ENCODE data around the gene IL22RA1. TPM values are rescaled to one million over a fixed set of nuclear protein-coding genes. Genes with fewer than 3 reads are reported as not detected.

The IL22RA1 gene
- total RNA-seq, 8 experiments from 2014 or later, result 0.05 to 0.52 (median 0.13) TPM; not detected in 1

GRCh38 chr1:24126018-24126671, 16.8 kb downstream of the IL22RA1 start:
- 36 to 88% (median 44%) methylated on average over 1 to 5 of the region's 6 CpGs; no CpG with 5 or more reads in 3 of the 10 experiments for WGBS, 10 experiments
- in situ Hi-C loops (cut with MboI; ENCODE audit: low pct_unique_long_range_greater_than_20kb in 2 of 9, low sequenced_read_pairs in 9 of 9, unreplicated experiment in 9 of 9), result no loop called here
- no peak overlapping the region for H3K27ac ChIP-seq
- H3K4me1 ChIP-seq (replicated peaks in 1 of 2), result no peaks in the 10 kb centered on the region
- peak in 5 of 8 experiments; percentile 25 to 67 (median 33) for ATAC-seq (replicated peaks in 6 of 8)
- H3K4me3 ChIP-seq, result no peak overlapping the region

GRCh38 chr1:24125456-24125855, 17.5 kb downstream of the IL22RA1 start:
- H3K4me1 ChIP-seq (replicated peaks in 1 of 2), result no peaks in the 10 kb centered on the region
- H3K4me3 ChIP-seq, result no peak overlapping the region
- in situ Hi-C loops (cut with MboI; ENCODE audit: low pct_unique_long_range_greater_than_20kb in 2 of 9, low sequenced_read_pairs in 9 of 9, unreplicated experiment in 9 of 9), result no loop called here
- H3K27ac ChIP-seq, result no peak overlapping the region
- no peak for ATAC-seq (replicated peaks in 6 of 8)
- WGBS, 10 experiments, result 0 to 100% (median 66%) methylated on average over 1 to 4 of the region's 4 CpGs; no CpG with 5 or more reads in 3 of the 10 experiments

- in situ Hi-C loops (cut with MboI; ENCODE audit: low pct_unique_long_range_greater_than_20kb in 2 of 9, low sequenced_read_pairs in 9 of 9, unreplicated experiment in 9 of 9), result no loop called here
- 57 to 83% (median 69%) methylated on average over 1 of the region's 2 CpGs; no CpG with 5 or more reads in 4 of the 10 experiments for WGBS, 10 experiments
- Histone ChIP-seq H3K4me3 (no peak overlapping the region), H3K27ac (no peak overlapping the region), H3K4me1 (replicated peaks in 1 of 2) (no peaks in the 10 kb centered on the region)
- no peak for ATAC-seq (replicated peaks in 6 of 8)
Observed at GRCh38 chr1:24124980-24125379, 18.0 kb downstream of the IL22RA1 start.

- Histone ChIP-seq H3K27ac (no peak overlapping the region), H3K4me1 (replicated peaks in 1 of 2) (no peaks in the 10 kb centered on the region), H3K4me3 (no peak overlapping the region)
- WGBS, 10 experiments, result 0 to 61% (median 49%) methylated on average over 1 to 5 of the region's 6 CpGs; no CpG with 5 or more reads in 4 of the 10 experiments
- in situ Hi-C loops (cut with MboI; ENCODE audit: low pct_unique_long_range_greater_than_20kb in 2 of 9, low sequenced_read_pairs in 9 of 9, unreplicated experiment in 9 of 9), result no loop called here
- ATAC-seq (replicated peaks in 6 of 8), result peak in 1 of 8 experiments; percentile 3
Observed at GRCh38 chr1:24123611-24124010, 19.3 kb downstream of the IL22RA1 start.

- no peak overlapping the region for H3K4me3 ChIP-seq
- WGBS, 10 experiments, result 87 to 96% (median 90%) methylated on average over 2 to 7 of the region's 7 CpGs; no CpG with 5 or more reads in 6 of the 10 experiments
- H3K4me1 ChIP-seq (replicated peaks in 1 of 2), result no peaks in the 10 kb centered on the region
- no peak overlapping the region for H3K27ac ChIP-seq
- no peak for ATAC-seq (replicated peaks in 6 of 8)
- in situ Hi-C loops (cut with MboI; ENCODE audit: low pct_unique_long_range_greater_than_20kb in 2 of 9, low sequenced_read_pairs in 9 of 9, unreplicated experiment in 9 of 9), result no loop called here
Observed at GRCh38 chr1:24122776-24123175, 20.2 kb downstream of the IL22RA1 start.

- WGBS, 10 experiments, result 51 to 90% (median 79%) methylated on average over 1 to 5 of the region's 14 CpGs; no CpG with 5 or more reads in 6 of the 10 experiments
- H3K4me3 ChIP-seq, result no peak overlapping the region
- ATAC-seq (replicated peaks in 6 of 8), result no peak
- in situ Hi-C loops (cut with MboI; ENCODE audit: low pct_unique_long_range_greater_than_20kb in 2 of 9, low sequenced_read_pairs in 9 of 9, unreplicated experiment in 9 of 9), result no loop called here
- no peaks in the 10 kb centered on the region for H3K4me1 ChIP-seq (replicated peaks in 1 of 2)
- no peak overlapping the region for H3K27ac ChIP-seq
Observed at GRCh38 chr1:24121406-24121805, 21.5 kb downstream of the IL22RA1 start.

- peak in 1 of 8 experiments; percentile 9 for ATAC-seq (replicated peaks in 6 of 8)
- in situ Hi-C loops (cut with MboI; ENCODE audit: low pct_unique_long_range_greater_than_20kb in 2 of 9, low sequenced_read_pairs in 9 of 9, unreplicated experiment in 9 of 9), result no loop called here
- WGBS, 10 experiments, result 40 to 100% (median 60%) methylated on average over 1 of the region's 3 CpGs; no CpG with 5 or more reads in 7 of the 10 experiments
- H3K4me3 ChIP-seq, result no peak overlapping the region
- no peak overlapping the region for H3K27ac ChIP-seq
- no peaks in the 10 kb centered on the region for H3K4me1 ChIP-seq (replicated peaks in 1 of 2)
Observed at GRCh38 chr1:24120965-24121364, 22.0 kb downstream of the IL22RA1 start.

- in situ Hi-C loops (cut with MboI; ENCODE audit: low pct_unique_long_range_greater_than_20kb in 2 of 9, low sequenced_read_pairs in 9 of 9, unreplicated experiment in 9 of 9), result no loop called here
- Histone ChIP-seq H3K4me3 (no peak overlapping the region), H3K27ac (no peak overlapping the region), H3K4me1 (replicated peaks in 1 of 2) (no peaks in the 10 kb centered on the region)
- peak in 7 of 8 experiments; percentile 32 to 90 (median 62) for ATAC-seq (replicated peaks in 6 of 8)
- 17 to 100% (median 59%) methylated on average over 1 to 14 of the region's 17 CpGs for WGBS, 10 experiments
Observed at GRCh38 chr1:24119859-24120756, 22.8 kb downstream of the IL22RA1 start.

- ATAC-seq (replicated peaks in 6 of 8), result no peak
- in situ Hi-C loops (cut with MboI; ENCODE audit: low pct_unique_long_range_greater_than_20kb in 2 of 9, low sequenced_read_pairs in 9 of 9, unreplicated experiment in 9 of 9), result no loop called here
- Histone ChIP-seq H3K4me3 (no peak overlapping the region), H3K27ac (no peak overlapping the region), H3K4me1 (replicated peaks in 1 of 2) (no peaks in the 10 kb centered on the region)
- 80 to 85% (median 83%) methylated on average over 1 to 5 of the region's 5 CpGs; no CpG with 5 or more reads in 5 of the 10 experiments for WGBS, 10 experiments
Observed at GRCh38 chr1:24119489-24119858, 23.5 kb downstream of the IL22RA1 start.

GRCh38 chr1:24118410-24119242, 24.3 kb downstream of the IL22RA1 start:
- Histone ChIP-seq H3K4me3 (no peak overlapping the region), H3K4me1 (replicated peaks in 1 of 2) (no peaks in the 10 kb centered on the region), H3K27ac (no peak overlapping the region)
- in situ Hi-C loops (cut with MboI; ENCODE audit: low pct_unique_long_range_greater_than_20kb in 2 of 9, low sequenced_read_pairs in 9 of 9, unreplicated experiment in 9 of 9), result no loop called here
- 46 to 100% (median 87%) methylated on average over 1 to 6 of the region's 8 CpGs; no CpG with 5 or more reads in 3 of the 10 experiments for WGBS, 10 experiments
- no peak for ATAC-seq (replicated peaks in 6 of 8)

GRCh38 chr1:24117722-24118409, 25.1 kb downstream of the IL22RA1 start:
- ATAC-seq (replicated peaks in 6 of 8), result peak in 3 of 8 experiments; percentile 49 to 73 (median 53)
- no peaks in the 10 kb centered on the region for H3K4me1 ChIP-seq (replicated peaks in 1 of 2)
- in situ Hi-C loops (cut with MboI; ENCODE audit: low pct_unique_long_range_greater_than_20kb in 2 of 9, low sequenced_read_pairs in 9 of 9, unreplicated experiment in 9 of 9), result no loop called here
- H3K27ac ChIP-seq, result no peak overlapping the region
- WGBS, 10 experiments, result 0 to 100% (median 82%) methylated on average over 1 to 11 of the region's 14 CpGs; no CpG with 5 or more reads in 3 of the 10 experiments
- H3K4me3 ChIP-seq, result no peak overlapping the region

GRCh38 chr1:24117132-24117531, 25.8 kb downstream of the IL22RA1 start:
- H3K4me3 ChIP-seq, result no peak overlapping the region
- peaks cover 0 to 3% of the 10 kb centered on the region in 2 donors for H3K4me1 ChIP-seq (replicated peaks in 1 of 2)
- WGBS, 10 experiments, result 80 to 100% (median 91%) methylated on average over 1 to 2 of the region's 2 CpGs; no CpG with 5 or more reads in 2 of the 10 experiments
- no peak overlapping the region for H3K27ac ChIP-seq
- in situ Hi-C loops (cut with MboI; ENCODE audit: low pct_unique_long_range_greater_than_20kb in 2 of 9, low sequenced_read_pairs in 9 of 9, unreplicated experiment in 9 of 9), result no loop called here
- ATAC-seq (replicated peaks in 6 of 8), result no peak

Data from motor neuron (in vitro differentiated cells).